Measurements from ENCODE around the gene NXN.
A peak's percentile ranks its signal among the peaks of the same experiment; 100 is the strongest.

The NXN gene

GRCh38 chr17:969811-970355 is 9.7 kb downstream of the NXN start:
- Mint-ChIP-seq H3K9me3 (no peaks in the 10 kb centered on the region), H3K4me1 (no peaks in the 10 kb centered on the region), H3K4me3 (no peak overlapping the region), H3K27me3 (peaks cover 54% of the 10 kb centered on the region), H3K27ac (ENCODE audit: low read depth) (no peak overlapping the region), H3K36me3 (ENCODE audit: insufficient read depth) (peaks cover 3% of the 10 kb centered on the region)
- ATAC-seq (replicated peaks; ENCODE audit: extremely low read depth, poor library complexity, severe bottlenecking), result no peak
- no peak for DNase-seq (ENCODE audit: low spot score in 2 of 2)

GRCh38 chr17:968812-969730 is 10.5 kb downstream of the NXN start:
- Mint-ChIP-seq H3K4me1 (no peaks in the 10 kb centered on the region), H3K9me3 (no peaks in the 10 kb centered on the region), H3K4me3 (no peak overlapping the region), H3K27me3 (peaks cover 52% of the 10 kb centered on the region), H3K36me3 (ENCODE audit: insufficient read depth) (peaks cover 3% of the 10 kb centered on the region), H3K27ac (ENCODE audit: low read depth) (no peak overlapping the region)
- ATAC-seq (replicated peaks; ENCODE audit: extremely low read depth, poor library complexity, severe bottlenecking) (no peak), DNase-seq (ENCODE audit: low spot score in 2 of 2) (no peak)

DNA sequence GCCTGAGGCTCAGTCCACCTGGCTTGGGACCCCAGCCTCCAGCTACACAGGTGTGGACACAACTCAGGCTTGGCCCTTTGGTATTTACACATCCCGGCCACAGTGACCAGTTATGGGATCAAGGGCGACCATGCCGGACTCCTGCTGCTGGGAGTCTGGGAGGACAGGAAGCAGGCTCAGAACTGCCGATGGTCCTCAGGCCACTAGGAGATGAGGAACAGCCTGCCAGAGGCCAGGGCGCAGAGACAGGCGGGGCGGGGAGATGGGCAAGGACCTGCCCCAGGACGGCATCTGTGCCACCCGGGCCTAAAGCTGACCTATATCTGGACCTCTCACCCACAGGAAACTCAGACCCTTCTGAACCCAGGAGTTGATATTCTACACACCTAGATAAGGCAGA is 12.5 kb downstream of the NXN start:
- no peak for DNase-seq (ENCODE audit: low spot score in 2 of 2)
- Mint-ChIP-seq H3K4me3 (no peak overlapping the region), H3K4me1 (no peaks in the 10 kb centered on the region), H3K27ac (ENCODE audit: low read depth) (no peak overlapping the region), H3K9me3 (no peaks in the 10 kb centered on the region), H3K27me3 (peaks cover 63% of the 10 kb centered on the region), H3K36me3 (ENCODE audit: insufficient read depth) (peaks cover 3% of the 10 kb centered on the region)
- ATAC-seq (replicated peaks; ENCODE audit: extremely low read depth, poor library complexity, severe bottlenecking), result no peak

DNA sequence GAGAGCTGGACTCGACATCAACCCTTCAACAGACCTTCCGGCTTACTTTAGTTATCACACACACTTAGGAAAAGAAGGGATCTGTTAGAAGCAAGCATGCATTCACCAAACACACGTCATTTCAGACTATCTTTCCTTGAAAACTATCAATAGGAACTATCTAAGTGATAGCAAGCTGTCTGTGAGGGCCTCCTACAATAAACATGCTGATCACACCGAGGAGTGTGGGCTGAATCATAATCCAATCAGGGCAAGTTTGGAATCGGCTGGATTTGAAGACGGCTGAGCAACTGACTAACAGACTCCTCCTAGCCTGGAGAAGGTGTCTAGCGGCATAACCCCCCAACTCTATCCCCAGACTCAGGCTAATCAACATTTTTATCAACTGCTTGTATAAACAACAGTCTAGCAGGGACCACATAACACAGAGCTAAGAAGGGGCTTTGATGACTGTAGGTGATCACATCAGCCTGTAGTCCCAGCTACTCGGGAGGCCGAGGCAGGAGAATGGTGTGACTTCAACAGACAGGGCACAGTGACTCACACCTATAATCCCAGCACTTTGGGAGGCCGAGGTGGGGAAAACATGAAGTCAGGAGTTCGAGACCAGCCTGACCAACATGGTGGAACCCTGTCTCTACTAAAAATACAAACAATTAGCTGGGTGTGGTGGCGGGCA is 14.1 kb downstream of the NXN start:
- H3K4me3 Mint-ChIP-seq, result no peak overlapping the region
- no peaks in the 10 kb centered on the region for H3K9me3 Mint-ChIP-seq
- ATAC-seq (replicated peaks; ENCODE audit: extremely low read depth, poor library complexity, severe bottlenecking) (no peak), DNase-seq (ENCODE audit: low spot score in 2 of 2) (no peak)
- H3K27ac Mint-ChIP-seq (ENCODE audit: low read depth), result no peak overlapping the region
- no peaks in the 10 kb centered on the region for H3K4me1 Mint-ChIP-seq
- peaks cover 70% of the 10 kb centered on the region for H3K27me3 Mint-ChIP-seq
- H3K36me3 Mint-ChIP-seq (ENCODE audit: insufficient read depth), result peaks cover 3% of the 10 kb centered on the region

- Mint-ChIP-seq H3K4me1 (no peaks in the 10 kb centered on the region), H3K9me3 (no peaks in the 10 kb centered on the region), H3K36me3 (ENCODE audit: insufficient read depth) (peaks cover 3% of the 10 kb centered on the region), H3K27ac (ENCODE audit: low read depth) (no peak overlapping the region), H3K4me3 (no peak overlapping the region), H3K27me3 (peaks cover 67% of the 10 kb centered on the region)
- ATAC-seq (replicated peaks; ENCODE audit: extremely low read depth, poor library complexity, severe bottlenecking), result no peak
- DNase-seq (ENCODE audit: low spot score in 2 of 2), result no peak
These were observed 14.7 kb downstream of the NXN start for GRCh38 chr17:964876-965275.

DNA sequence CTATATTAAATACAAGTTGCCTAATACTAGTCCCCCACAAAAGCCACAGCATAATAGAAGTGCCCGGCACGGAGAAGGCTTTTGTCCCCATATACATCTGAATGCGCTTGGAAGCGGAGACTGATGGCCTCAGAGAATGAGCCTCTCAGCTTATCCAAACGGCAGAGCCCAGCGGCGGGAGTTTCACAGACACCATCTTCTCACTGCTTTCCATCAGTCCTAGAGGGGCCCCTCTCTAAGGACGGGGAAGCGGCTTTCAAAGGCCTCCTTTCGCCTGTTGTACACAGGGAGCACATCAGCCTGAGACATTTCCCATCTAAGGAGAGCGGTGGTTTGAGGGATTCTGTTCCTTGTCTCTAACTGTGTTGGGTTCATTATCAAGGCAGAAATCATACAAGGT is 16.9 kb downstream of the NXN start:
- no peaks in the 10 kb centered on the region for H3K36me3 Mint-ChIP-seq (ENCODE audit: insufficient read depth)
- no peak overlapping the region for H3K4me3 Mint-ChIP-seq
- DNase-seq (ENCODE audit: low spot score in 2 of 2) (no peak), ATAC-seq (replicated peaks; ENCODE audit: extremely low read depth, poor library complexity, severe bottlenecking) (no peak)
- H3K27ac Mint-ChIP-seq (ENCODE audit: low read depth), result no peak overlapping the region
- H3K9me3 Mint-ChIP-seq, result no peaks in the 10 kb centered on the region
- H3K27me3 Mint-ChIP-seq, result peaks cover 53% of the 10 kb centered on the region
- H3K4me1 Mint-ChIP-seq, result no peaks in the 10 kb centered on the region

DNA sequence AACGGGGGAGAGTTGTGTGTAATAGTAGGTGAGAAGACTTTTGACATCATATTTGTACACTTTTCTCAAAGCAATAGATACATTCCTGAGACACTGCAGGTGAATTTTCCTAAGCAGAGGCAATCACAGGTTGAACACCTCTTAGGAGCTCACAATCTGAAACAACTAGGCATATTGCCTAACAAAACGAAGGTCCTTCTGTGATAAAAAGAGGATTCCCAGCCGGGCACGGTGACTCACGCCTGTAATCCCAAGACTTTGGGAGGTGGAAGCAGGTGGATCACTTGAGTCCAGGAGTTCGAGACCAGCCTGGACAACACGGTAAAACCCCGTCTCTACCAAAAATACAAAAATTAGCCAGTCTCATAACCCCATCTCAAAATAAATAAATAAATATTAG is 17.4 kb downstream of the NXN start:
- H3K36me3 Mint-ChIP-seq (ENCODE audit: insufficient read depth), result no peaks in the 10 kb centered on the region

DNA sequence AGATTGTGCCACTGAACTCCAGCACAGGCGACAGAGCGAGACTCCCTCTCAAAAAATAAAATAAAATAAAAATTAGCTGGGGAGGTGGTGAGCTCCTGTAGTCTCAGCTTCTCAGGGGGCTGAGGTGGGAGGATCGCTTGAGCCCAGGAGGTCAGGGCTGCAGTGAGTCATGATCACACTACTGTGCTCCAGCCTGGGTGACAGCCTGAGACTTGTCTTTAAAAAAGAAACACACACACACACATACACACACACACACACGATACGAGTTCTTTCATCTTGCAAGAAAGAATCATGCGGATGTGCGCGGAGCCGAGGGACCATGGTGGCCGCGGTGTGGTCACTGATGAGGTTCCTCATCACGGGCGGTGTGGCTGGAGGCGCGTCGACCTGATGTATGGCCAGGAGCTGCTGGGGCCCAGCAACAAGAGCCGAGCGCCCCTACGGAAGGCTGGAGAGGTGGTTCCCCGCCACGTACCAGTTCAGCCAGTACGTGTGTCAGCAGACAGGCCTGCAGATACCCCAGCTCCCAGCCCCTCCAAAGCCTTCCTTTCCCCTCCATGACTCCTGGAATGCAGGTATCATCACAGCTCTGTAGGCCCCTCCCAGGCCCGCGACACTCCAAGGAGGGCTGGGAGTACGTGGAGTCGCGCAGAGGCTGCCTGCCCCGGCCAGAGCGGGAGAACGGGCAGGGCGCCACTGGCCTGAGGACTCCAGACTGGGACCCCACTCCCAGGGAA is 20.7 kb downstream of the NXN start:
- ATAC-seq (replicated peaks; ENCODE audit: extremely low read depth, poor library complexity, severe bottlenecking), result no peak
- DNase-seq (ENCODE audit: low spot score in 2 of 2), result no peak
- Mint-ChIP-seq H3K27me3 (peaks cover 37% of the 10 kb centered on the region), H3K4me3 (no peak overlapping the region), H3K27ac (ENCODE audit: low read depth) (no peak overlapping the region), H3K4me1 (no peaks in the 10 kb centered on the region), H3K36me3 (ENCODE audit: insufficient read depth) (no peaks in the 10 kb centered on the region), H3K9me3 (no peaks in the 10 kb centered on the region)

More for the DNA sequence above, 17.4 kb downstream of the NXN start:
- H3K4me3 Mint-ChIP-seq, result no peak overlapping the region
- peaks cover 50% of the 10 kb centered on the region for H3K27me3 Mint-ChIP-seq
- H3K27ac Mint-ChIP-seq (ENCODE audit: low read depth), result no peak overlapping the region
- H3K4me1 Mint-ChIP-seq, result no peaks in the 10 kb centered on the region
- ATAC-seq (replicated peaks; ENCODE audit: extremely low read depth, poor library complexity, severe bottlenecking), result no peak
- DNase-seq (ENCODE audit: low spot score in 2 of 2), result no peak
- H3K9me3 Mint-ChIP-seq, result no peaks in the 10 kb centered on the region

GRCh38 chr17:957856-958421 is 21.6 kb downstream of the NXN start:
- Mint-ChIP-seq H3K4me1 (no peaks in the 10 kb centered on the region), H3K27ac (ENCODE audit: low read depth) (no peak overlapping the region), H3K4me3 (no peak overlapping the region), H3K9me3 (no peaks in the 10 kb centered on the region), H3K36me3 (ENCODE audit: insufficient read depth) (no peaks in the 10 kb centered on the region), H3K27me3 (peaks cover 33% of the 10 kb centered on the region)
- DNase-seq (ENCODE audit: low spot score in 2 of 2) (no peak), ATAC-seq (replicated peaks; ENCODE audit: extremely low read depth, poor library complexity, severe bottlenecking) (no peak)

- Mint-ChIP-seq H3K27me3 (peaks cover 23% of the 10 kb centered on the region), H3K9me3 (no peaks in the 10 kb centered on the region), H3K4me3 (no peak overlapping the region), H3K27ac (ENCODE audit: low read depth) (no peak overlapping the region), H3K4me1 (no peaks in the 10 kb centered on the region), H3K36me3 (ENCODE audit: insufficient read depth) (no peaks in the 10 kb centered on the region)
- ATAC-seq (replicated peaks; ENCODE audit: extremely low read depth, poor library complexity, severe bottlenecking) (no peak), DNase-seq (ENCODE audit: low spot score in 2 of 2) (no peak)
These were observed 22.7 kb downstream of the NXN start for GRCh38 chr17:956905-957304.

DNA sequence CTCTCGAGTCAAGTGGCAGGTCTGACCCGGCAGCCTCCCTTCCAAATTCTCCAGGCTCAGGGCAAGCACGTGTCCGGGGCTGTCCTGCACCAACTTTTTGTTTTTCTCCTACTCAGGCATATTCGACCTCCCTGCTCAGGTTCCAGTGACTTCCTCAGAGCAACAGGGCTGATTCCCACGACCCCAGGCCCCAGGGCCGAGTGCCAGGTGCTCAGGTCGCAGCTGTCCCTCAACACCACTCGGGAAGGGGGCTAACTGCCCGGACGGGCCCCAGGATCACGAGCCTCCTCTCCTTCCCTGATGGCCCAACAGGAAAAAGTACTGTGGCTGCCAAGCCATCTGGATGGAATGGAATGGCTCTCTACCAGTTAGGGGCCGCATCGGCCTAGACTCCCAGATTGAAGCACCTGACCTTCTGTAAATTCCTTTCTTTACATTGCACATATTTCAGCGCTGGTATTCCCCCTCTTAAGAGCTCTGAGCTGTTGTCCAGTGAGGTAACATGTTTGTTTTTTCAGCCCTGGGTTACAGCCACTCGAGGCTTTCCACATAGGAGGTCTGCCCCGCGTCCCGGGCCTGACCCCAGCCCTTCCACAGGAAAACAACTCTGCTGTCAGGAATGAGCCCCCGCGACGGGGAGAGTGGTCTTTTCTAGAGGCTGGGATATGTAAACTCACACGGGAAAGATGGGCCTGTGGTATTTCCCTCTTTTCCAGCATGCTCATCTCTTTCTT is 25.0 kb downstream of the NXN start:
- no peak overlapping the region for H3K4me3 Mint-ChIP-seq
- H3K36me3 Mint-ChIP-seq (ENCODE audit: insufficient read depth), result no peaks in the 10 kb centered on the region
- ATAC-seq (replicated peaks; ENCODE audit: extremely low read depth, poor library complexity, severe bottlenecking), result no peak
- no peaks in the 10 kb centered on the region for H3K4me1 Mint-ChIP-seq
- H3K9me3 Mint-ChIP-seq, result no peaks in the 10 kb centered on the region
- peak overlapping the region; percentile 57 for H3K27ac Mint-ChIP-seq (ENCODE audit: low read depth)
- peaks cover 32% of the 10 kb centered on the region for H3K27me3 Mint-ChIP-seq
- no peak for DNase-seq (ENCODE audit: low spot score in 2 of 2)

GRCh38 chr17:953767-954166 is 25.8 kb downstream of the NXN start:
- peak overlapping the region; percentile 57 for H3K27ac Mint-ChIP-seq (ENCODE audit: low read depth)
- H3K4me1 Mint-ChIP-seq, result no peaks in the 10 kb centered on the region

More at GRCh38 chr17:953767-954166, 25.8 kb downstream of the NXN start:
- Mint-ChIP-seq H3K4me3 (no peak overlapping the region), H3K27me3 (peaks cover 33% of the 10 kb centered on the region), H3K9me3 (no peaks in the 10 kb centered on the region), H3K36me3 (ENCODE audit: insufficient read depth) (no peaks in the 10 kb centered on the region)
- DNase-seq (ENCODE audit: low spot score in 2 of 2) (no peak), ATAC-seq (replicated peaks; ENCODE audit: extremely low read depth, poor library complexity, severe bottlenecking) (no peak)

Data from central memory CD8-positive, alpha-beta T cell (primary cell).